Spleen (tissue), 7 donors: Measurements from ENCODE around the gene GJB3.

Experiments
- POLR2A ChIP-seq, 3 donors: fragments of 450-650 bp; IDR thresholded peaks; one replicate each; pipeline ENCODE4 v1.5.1; 2017; ENCODE audit warnings: antibody characterized with exemption in 3 of 3, mild to moderate bottlenecking in 1 of 3
- POLR2AphosphoS5 ChIP-seq, 3 donors: sonication (generic); formaldehyde crosslinking; IDR thresholded peaks; one replicate each; pipeline ENCODE4 v1.5.1; 2017; ENCODE audit warnings: antibody characterized with exemption in 3 of 3
- TF ChIP-seq, protein P1 (sequence below), 11 experiments: fragments of 200-600 bp in 7 of 11; fragments of 450-650 bp in 4 of 11; sonication (generic) in 4 of 11; IDR thresholded peaks in 8 of 11; conservative IDR thresholded peaks in 3 of 11; 1 replicate in 7 of 11; 2 replicates in 4 of 11; pipeline versions ENCODE4 v1.4.0 to v1.8.0; 2016 to 2021; ENCODE audit warnings: antibody characterized with exemption in 11 of 11, inconsistent platforms in 4 of 11, mild to moderate bottlenecking in 1 of 11
- donor health status: DM: no; HTN: no; CAD: no; lungs with moderate emphysema.
- donor health status: DM: no; HTN: no; CAD: no.
- donor health status: DM: no; HTN: no; CAD: no.

DNA sequence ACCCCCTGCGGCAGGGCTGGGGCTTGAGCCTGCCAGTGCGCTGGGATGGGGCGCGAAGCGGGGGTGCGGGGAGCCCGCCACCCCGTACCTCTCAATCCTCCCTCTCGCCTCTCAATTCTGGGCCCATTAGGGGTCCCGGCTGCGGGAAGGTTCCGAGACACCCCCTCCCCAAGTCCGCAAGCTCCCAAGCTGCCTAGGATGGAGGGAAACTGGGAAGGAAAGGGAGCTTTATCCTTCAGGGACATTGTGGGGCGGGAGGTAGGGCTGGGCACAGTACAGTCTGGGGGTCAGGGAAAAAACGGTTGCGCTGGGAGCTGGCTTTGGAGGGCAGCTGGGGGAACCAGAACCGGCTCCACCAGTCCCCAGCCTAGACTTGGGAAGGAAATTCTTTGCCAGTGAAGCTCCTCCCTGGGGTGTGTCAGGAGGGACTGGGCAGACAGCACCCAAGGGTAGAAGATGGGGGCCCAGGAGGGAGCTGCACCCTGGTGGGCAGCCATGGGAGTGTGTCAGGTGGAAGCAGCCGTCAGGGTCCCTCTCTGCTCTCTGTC, 904 bp downstream of the GJB3 start:
- TF ChIP-seq POLR2A (IDR thresholded peaks at IDR 0.05) (no peak), POLR2AphosphoS5 (IDR thresholded peaks at IDR 0.05) (no peak)
- TF ChIP-seq, protein P1, sequence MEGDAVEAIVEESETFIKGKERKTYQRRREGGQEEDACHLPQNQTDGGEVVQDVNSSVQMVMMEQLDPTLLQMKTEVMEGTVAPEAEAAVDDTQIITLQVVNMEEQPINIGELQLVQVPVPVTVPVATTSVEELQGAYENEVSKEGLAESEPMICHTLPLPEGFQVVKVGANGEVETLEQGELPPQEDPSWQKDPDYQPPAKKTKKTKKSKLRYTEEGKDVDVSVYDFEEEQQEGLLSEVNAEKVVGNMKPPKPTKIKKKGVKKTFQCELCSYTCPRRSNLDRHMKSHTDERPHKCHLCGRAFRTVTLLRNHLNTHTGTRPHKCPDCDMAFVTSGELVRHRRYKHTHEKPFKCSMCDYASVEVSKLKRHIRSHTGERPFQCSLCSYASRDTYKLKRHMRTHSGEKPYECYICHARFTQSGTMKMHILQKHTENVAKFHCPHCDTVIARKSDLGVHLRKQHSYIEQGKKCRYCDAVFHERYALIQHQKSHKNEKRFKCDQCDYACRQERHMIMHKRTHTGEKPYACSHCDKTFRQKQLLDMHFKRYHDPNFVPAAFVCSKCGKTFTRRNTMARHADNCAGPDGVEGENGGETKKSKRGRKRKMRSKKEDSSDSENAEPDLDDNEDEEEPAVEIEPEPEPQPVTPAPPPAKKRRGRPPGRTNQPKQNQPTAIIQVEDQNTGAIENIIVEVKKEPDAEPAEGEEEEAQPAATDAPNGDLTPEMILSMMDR (IDR thresholded peaks at IDR 0.05 in 8 of 11, conservative IDR thresholded peaks at IDR 0.05 in 3 of 11) = no peak
